CD4-positive, alpha-beta T cell treated with Interleukin-12 subunit alpha and Interleukin-12 subunit beta, for 1 hour (primary cell): ENCODE results near the gene TAS2R38.
"Not testable (repeated sequence)": the region's sequence is repeated elsewhere in the genome, so short reads cannot be mapped to it uniquely, and the experiment has no call there.

Source experiments
- DNase-seq: peaks from one replicate; pipeline ENCODE4 v3.0.0-alpha.2; 2020

Gene TAS2R38

GRCh38 chr7:141973673-141974072 is at the start of gene TAS2R38:
TSS of gene TAS2R38 (minus strand) at chr7:141973773. CDS start at chr7:141973689, 84 bp downstream.
- no peak for DNase-seq

- DNase-seq, result no peak
Observed at GRCh38 chr7:142018154-142018553, 44.6 kb upstream of the TAS2R38 start.

- no peak for DNase-seq
Observed at GRCh38 chr7:142017451-142017850, 43.9 kb upstream of the TAS2R38 start.

GRCh38 chr7:142012825-142013511 is 39.4 kb upstream of the TAS2R38 start:
- DNase-seq, result no peak

GRCh38 chr7:142010952-142011548 is 37.5 kb upstream of the TAS2R38 start:
- no peak for DNase-seq

- no peak for DNase-seq
Observed at GRCh38 chr7:142009187-142009586, 35.6 kb upstream of the TAS2R38 start.

- DNase-seq, result no peak
Observed at GRCh38 chr7:142006577-142006976, 33.0 kb upstream of the TAS2R38 start.

- no peak for DNase-seq
Observed at GRCh38 chr7:142002179-142002578, 28.6 kb upstream of the TAS2R38 start.

- DNase-seq, result no peak
Observed at GRCh38 chr7:142001163-142001874, 27.7 kb upstream of the TAS2R38 start.

GRCh38 chr7:142000244-142000643 is 26.7 kb upstream of the TAS2R38 start:
- no peak for DNase-seq

GRCh38 chr7:141999058-141999623 is 25.6 kb upstream of the TAS2R38 start:
- DNase-seq, result no peak

GRCh38 chr7:141993354-141993753 is 19.8 kb upstream of the TAS2R38 start:
- DNase-seq, result no peak

- DNase-seq, result no peak
Observed at GRCh38 chr7:141992688-141993087, 19.1 kb upstream of the TAS2R38 start.

GRCh38 chr7:141992156-141992555 is 18.6 kb upstream of the TAS2R38 start:
- DNase-seq, result no peak

GRCh38 chr7:141991140-141991539 is 17.6 kb upstream of the TAS2R38 start:
- no peak for DNase-seq

- no peak for DNase-seq
Observed at GRCh38 chr7:141990011-141990725, 16.6 kb upstream of the TAS2R38 start.

GRCh38 chr7:141987803-141988202 is 14.2 kb upstream of the TAS2R38 start:
- DNase-seq, result not testable (repeated sequence)

- DNase-seq, result no peak
Observed at GRCh38 chr7:141986923-141987322, 13.3 kb upstream of the TAS2R38 start.

- not testable (repeated sequence) for DNase-seq
Observed at GRCh38 chr7:141985926-141986325, 12.4 kb upstream of the TAS2R38 start.

GRCh38 chr7:141979568-141979967 is 6.0 kb upstream of the TAS2R38 start:
- no peak for DNase-seq

GRCh38 chr7:141978351-141978750 is 4.8 kb upstream of the TAS2R38 start:
- DNase-seq, result no peak

GRCh38 chr7:141976524-141977245 is 3.1 kb upstream of the TAS2R38 start:
- DNase-seq, result no peak
